PC-3 (cell line): Measurements from ENCODE around the gene ZNF573. TPM values are rescaled to one million over a fixed set of nuclear protein-coding genes. Genes with fewer than 3 reads are reported as not detected.

Experiments
- ATAC-seq: fragments of 200-7000 bp; cut with Tn5 transposase; 2 replicates; pipeline ENCODE4 v1.9.1; 2020; ENCODE audit warnings: mild to moderate bottlenecking, moderate library complexity
- BruUV-seq: library from RNA; stranded (reverse); fragments of 400-500 nt; replicated peaks from 2 replicates; lab custom pipeline; 2021; lab: Mats Ljungman, UMichigan
- CTCF ChIA-PET: fragments of 300-600 bp; sonication (Branson Sonifier 250); formaldehyde crosslinking; loops from one replicate; lab custom pipeline; 2022; ENCODE audit warnings: antibody characterized with exemption; lab: Charles Lee
- POLR2A ChIA-PET: fragments of 300-600 bp; sonication (Branson Sonifier 250); formaldehyde crosslinking; loops from one replicate; lab custom pipeline; 2022; ENCODE audit warnings: antibody characterized with exemption; ENCODE audit not compliant: unreplicated experiment; lab: Charles Lee
- DNase-seq: peaks from one replicate; pipeline ENCODE4 v3.0.0-alpha.2; 2015
- H2AFZ ChIP-seq: fragments of 300-600 bp; sonication (generic); 2 replicates; pipeline ENCODE4 v1.6.0; 2016; ENCODE audit warnings: antibody characterized with exemption, low read length
- H3F3A ChIP-seq: fragments of 300-600 bp; sonication (generic); one replicate; pipeline ENCODE4 v1.6.0; 2017; ENCODE audit warnings: antibody characterized with exemption, low read length, control low read depth, mild to moderate bottlenecking; ENCODE audit not compliant: unreplicated experiment
- H3K27ac ChIP-seq: fragments of 300-600 bp; sonication (generic); 2 replicates; pipeline ENCODE4 v1.5.1; 2016; ENCODE audit warnings: mild to moderate bottlenecking, low read length
- H3K27me3 ChIP-seq: fragments of 300-600 bp; sonication (generic); 2 replicates; pipeline ENCODE4 v1.6.1; 2016; ENCODE audit warnings: low read length, mixed read lengths
- H3K36me3 ChIP-seq: fragments of 300-600 bp; sonication (generic); 2 replicates; pipeline ENCODE4 v1.6.1; 2016; ENCODE audit warnings: low read depth, mixed run types, low read length, mixed read lengths
- H3K4me1 ChIP-seq: fragments of 300-600 bp; sonication (generic); 2 replicates; pipeline ENCODE4 v1.5.1; 2016; ENCODE audit warnings: low read length; ENCODE audit not compliant: insufficient read depth
- H3K4me2 ChIP-seq: fragments of 300-600 bp; sonication (generic); 2 replicates; pipeline ENCODE4 v1.6.0; 2016; ENCODE audit warnings: low read length
- H3K4me3 ChIP-seq: fragments of 300-600 bp; sonication (generic); 2 replicates; pipeline ENCODE4 v1.5.1; 2016; ENCODE audit warnings: mild to moderate bottlenecking, low read length, mixed read lengths
- H3K79me2 ChIP-seq: fragments of 300-600 bp; sonication (generic); 2 replicates; pipeline ENCODE4 v1.6.1; 2017; ENCODE audit warnings: low read length, mixed read lengths
- H3K9ac ChIP-seq: fragments of 300-600 bp; sonication (generic); 2 replicates; pipeline ENCODE4 v1.6.0; 2016; ENCODE audit warnings: mild to moderate bottlenecking, low read length
- H3K9me2 ChIP-seq: fragments of 300-600 bp; sonication (generic); replicated peaks from 2 replicates; pipeline ENCODE4 v1.6.1; 2016; ENCODE audit warnings: mixed run types, low read length, mixed read lengths
- H3K9me3 ChIP-seq: fragments of 300-600 bp; sonication (generic); 2 replicates; pipeline ENCODE4 v1.6.1; 2016; ENCODE audit warnings: low read length, mixed read lengths
- H4K20me1 ChIP-seq: fragments of 300-600 bp; sonication (generic); 2 replicates; pipeline ENCODE4 v1.6.1; 2016; ENCODE audit warnings: low read length, mixed read lengths
- CTCF ChIP-seq: fragments of 300-600 bp; sonication (generic); conservative IDR thresholded peaks from 2 replicates; pipeline ENCODE4 v1.5.1; 2017; ENCODE audit warnings: antibody characterized with exemption, low read depth, mild to moderate bottlenecking, low read length
- EZH2 ChIP-seq: fragments of 300-600 bp; sonication (generic); IDR thresholded peaks from one replicate; pipeline ENCODE4 v1.6.1; 2017; ENCODE audit warnings: antibody characterized with exemption, mild to moderate bottlenecking, low read length; ENCODE audit not compliant: unreplicated experiment
- EZH2phosphoT487 ChIP-seq: fragments of 300-600 bp; sonication (generic); IDR thresholded peaks from 2 replicates; pipeline ENCODE4 v1.6.1; 2018; ENCODE audit warnings: mild to moderate bottlenecking, antibody characterized with exemption, low read length, borderline replicate concordance
- intact Hi-C: fragments of 100-400 bp; cut with micrococcal nuclease; formaldehyde crosslinking; loops from 2 replicates; pipeline ENCODE4 v1.9.0; 2023
- total RNA-seq: library from RNA; depleted of rRNA; stranded (reverse); fragments of >200 nt; gene quantifications from 2 replicates; pipeline ENCODE4 v1.2.3, GENCODE V29; 2014; rRNA removed

The ZNF573 gene
- total RNA-seq, 1 experiment from 2014 or later: 2.0 TPM

DNA sequence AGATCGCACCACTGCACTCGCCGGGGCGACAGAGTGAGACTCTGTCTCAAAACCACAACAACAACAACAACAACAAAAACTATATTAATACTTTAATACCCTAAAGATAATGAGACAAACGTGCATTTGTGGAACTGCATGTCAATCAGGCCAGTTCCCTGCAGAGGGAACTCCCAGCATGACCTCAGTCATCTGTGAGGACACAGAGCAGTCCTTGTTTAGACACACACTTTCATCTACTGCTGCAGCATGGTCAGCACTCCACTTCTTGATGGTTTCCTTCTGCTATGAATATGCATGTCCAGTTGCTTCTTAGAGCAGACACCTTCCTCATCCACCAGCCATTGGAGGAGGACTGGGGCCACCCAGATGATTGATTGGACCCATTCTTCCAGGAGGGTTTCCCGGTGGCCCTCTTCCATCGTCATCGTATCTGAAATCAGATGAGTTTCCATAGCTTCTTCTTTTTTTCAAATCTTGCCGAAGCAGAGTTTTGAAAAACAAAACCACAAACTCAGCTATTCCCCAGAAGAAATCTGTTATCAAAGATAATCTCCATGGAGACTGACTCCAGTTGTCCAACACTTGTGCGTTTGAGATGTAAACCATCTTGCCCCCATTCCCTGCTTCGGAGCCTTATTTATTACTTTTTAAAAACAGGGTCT, 86.3 kb downstream of the ZNF573 start:
- TF ChIP-seq CTCF (no peak), EZH2 (no peak), EZH2phosphoT487 (no peak)
- ChIA-PET CTCF (no interaction called here), POLR2A (no interaction called here)
- Histone ChIP-seq H3K27me3 (no peaks in the 10 kb centered on the region), H2AFZ (no peak overlapping the region), H3K4me1 (no peaks in the 10 kb centered on the region), H3K27ac (no peak overlapping the region), H3K9me3 (no peaks in the 10 kb centered on the region; the same call in 1 of the 2 replicates), H3K9ac (no peak overlapping the region), H3F3A (no peaks in the 10 kb centered on the region), H3K36me3 (peaks cover 8% of the 10 kb centered on the region; the same call in 1 of the 2 replicates), H3K4me3 (no peak overlapping the region), H4K20me1 (no peaks in the 10 kb centered on the region), H3K9me2 (no peaks in the 10 kb centered on the region), H3K4me2 (no peak overlapping the region), H3K79me2 (no peaks in the 10 kb centered on the region)
- ATAC-seq (no peak), DNase-seq (no peak)
- intact Hi-C loops: no loop called here
- BruUV-seq: no TSS peak

- BruUV-seq: no TSS peak
- ChIA-PET POLR2A (no interaction called here), CTCF (no interaction called here)
- TF ChIP-seq EZH2phosphoT487 (no peak), EZH2 (no peak), CTCF (no peak)
- Histone ChIP-seq H3K79me2 (no peaks in the 10 kb centered on the region), H2AFZ (no peak overlapping the region), H4K20me1 (no peaks in the 10 kb centered on the region), H3K9me3 (no peaks in the 10 kb centered on the region), H3F3A (no peaks in the 10 kb centered on the region), H3K4me1 (no peaks in the 10 kb centered on the region), H3K4me3 (no peak overlapping the region), H3K9me2 (no peaks in the 10 kb centered on the region), H3K27ac (no peak overlapping the region), H3K27me3 (no peaks in the 10 kb centered on the region), H3K9ac (no peak overlapping the region), H3K36me3 (peaks cover 7% of the 10 kb centered on the region; the same call in 1 of the 2 replicates), H3K4me2 (no peak overlapping the region)
- ATAC-seq: no peak
- no peak for DNase-seq
- intact Hi-C loops: no loop called here
These were observed 87.4 kb downstream of the ZNF573 start for GRCh38 chr19:37691881-37692504.

Other genes with a start within 250 kb of the ZNF573 start
- gene ZNF571, start 184.8 kb downstream of the ZNF573 start, total RNA-seq: 0.58 and 1.4 TPM in 2 replicates
- 0.22 TPM in 1 of 2 replicates, not detected in the other for gene ZNF540, start 184.7 kb downstream of the ZNF573 start, total RNA-seq
- gene ZFP30, start 124.1 kb downstream of the ZNF573 start, total RNA-seq: 5.0 and 5.3 TPM in 2 replicates
- gene ZNF607, start 59.8 kb downstream of the ZNF573 start, total RNA-seq: 1.9 and 2.4 TPM in 2 replicates
- not detected in 2 replicates for gene WDR87, start 127.0 kb upstream of the ZNF573 start, total RNA-seq
- 38.7 and 56.3 TPM in 2 replicates for gene SIPA1L3, start 127.6 kb upstream of the ZNF573 start, total RNA-seq